ENCODE results near the gene MICA. TPM values are rescaled to one million over a fixed set of nuclear protein-coding genes. Genes with fewer than 3 reads are reported as not detected.
"Not testable (repeated sequence)": the region's sequence is repeated elsewhere in the genome, so short reads cannot be mapped to it uniquely, and the experiment has no call there.

The MICA gene
- total RNA-seq, 1 donor from 2014 or later = 33.1 TPM

- Histone ChIP-seq H3K4me3 (no peak overlapping the region), H3K27me3 (ENCODE audit: low read depth) (no peaks in the 10 kb centered on the region), H3K36me3 (peaks cover 16% of the 10 kb centered on the region), H3K9me3 (no peaks in the 10 kb centered on the region), H3K27ac (no peak overlapping the region), H3K4me1 (peaks cover 24% of the 10 kb centered on the region)
- intact Hi-C loops (cut with DNase I) = loop anchor here (10.0 kb wide), 1 partner anchor 51 kb away; no protein-coding TSS in a partner anchor
- no peak for TF ChIP-seq CTCF (IDR thresholded peaks at IDR 0.05)
- ATAC-seq (no peak), DNase-seq (no peak)
These were observed 9.5 kb upstream of the MICA start for GRCh38 chr6:31393932-31394331.

DNA sequence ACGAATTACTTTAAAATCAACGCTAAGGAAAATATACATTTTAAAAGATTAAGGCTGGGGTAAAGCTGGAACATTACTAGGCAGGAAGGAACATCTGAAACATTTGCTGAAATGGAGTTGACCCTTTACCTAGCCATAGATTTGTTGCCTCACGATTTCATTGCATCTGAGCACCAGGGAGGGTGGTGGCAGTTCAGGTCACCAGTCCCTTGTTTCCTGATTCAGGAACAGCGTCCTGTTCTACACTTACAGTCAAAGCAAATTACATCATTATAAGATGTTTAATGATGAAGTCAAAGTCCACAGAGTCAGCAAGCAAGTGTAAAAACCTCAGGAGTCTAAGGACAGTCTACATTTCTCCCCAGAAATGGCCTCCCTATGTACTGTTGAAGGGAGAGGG lies 9.0 kb upstream of the MICA start:
- no peak overlapping the region for H3K4me3 ChIP-seq
- DNase-seq (no peak), ATAC-seq (no peak)
- peaks cover 16% of the 10 kb centered on the region for H3K36me3 ChIP-seq
- peaks cover 27% of the 10 kb centered on the region for H3K4me1 ChIP-seq
- H3K9me3 ChIP-seq = no peaks in the 10 kb centered on the region
- H3K27me3 ChIP-seq (ENCODE audit: low read depth) = no peaks in the 10 kb centered on the region
- no peak overlapping the region for H3K27ac ChIP-seq
- intact Hi-C loops (cut with DNase I) = loop anchor here (10.0 kb wide), 1 partner anchor 50 kb away; no protein-coding TSS in a partner anchor
- no peak for TF ChIP-seq CTCF (IDR thresholded peaks at IDR 0.05)

GRCh38 chr6:31395832-31396231 lies 7.6 kb upstream of the MICA start:
- intact Hi-C loops (cut with DNase I) = loop anchor here (10.0 kb wide), 1 partner anchor 49 kb away; no protein-coding TSS in a partner anchor
- no peak for ATAC-seq
- Histone ChIP-seq H3K4me1 (peaks cover 27% of the 10 kb centered on the region), H3K27me3 (ENCODE audit: low read depth) (no peaks in the 10 kb centered on the region), H3K27ac (no peak overlapping the region), H3K4me3 (no peak overlapping the region), H3K9me3 (no peaks in the 10 kb centered on the region), H3K36me3 (peaks cover 16% of the 10 kb centered on the region)
- no peak for DNase-seq
- TF ChIP-seq CTCF (IDR thresholded peaks at IDR 0.05) = no peak

DNA sequence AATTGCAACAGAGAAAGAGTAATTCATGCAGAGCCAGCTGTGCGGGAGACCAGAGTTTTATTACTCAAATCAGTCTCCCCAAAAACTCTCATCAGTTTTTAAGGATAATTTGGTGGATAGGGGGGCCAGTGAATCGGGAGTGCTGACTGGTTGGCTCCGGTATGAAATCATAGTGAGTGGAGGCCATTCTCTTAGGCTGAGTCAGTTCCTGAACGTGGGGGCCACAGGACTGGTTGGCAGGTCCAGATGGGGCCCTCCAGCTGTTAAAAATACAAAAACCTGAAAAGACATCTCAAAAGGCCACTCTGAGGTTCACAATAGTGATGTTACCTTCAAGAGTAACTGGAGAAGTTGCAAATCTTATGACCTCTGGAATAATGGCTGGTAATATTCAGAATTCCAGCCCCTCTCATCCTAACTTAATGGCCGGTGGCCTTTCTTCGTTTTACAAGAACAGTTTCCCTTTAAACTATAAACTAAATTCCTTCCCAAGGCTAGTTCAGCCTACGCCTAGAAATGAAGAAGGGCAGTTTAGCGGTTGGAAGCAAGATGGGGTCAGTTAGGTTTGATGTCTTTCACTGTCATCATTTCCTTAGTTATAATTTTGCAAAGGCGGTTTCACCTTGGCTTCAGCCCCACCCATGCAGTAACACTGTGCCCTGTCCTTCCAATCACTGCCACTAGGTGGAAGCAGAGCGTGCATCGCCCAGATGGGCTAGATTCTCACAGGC lies 6.8 kb upstream of the MICA start:
- peak; percentile 42 to 68 for ATAC-seq
- peaks cover 16% of the 10 kb centered on the region for H3K36me3 ChIP-seq
- peak; percentile 80 for DNase-seq
- TF ChIP-seq CTCF (IDR thresholded peaks at IDR 0.05) = peak; percentile 96
- H3K27ac ChIP-seq = no peak overlapping the region
- intact Hi-C loops (cut with DNase I) = loop anchor here (10.0 kb wide), 1 partner anchor 48 kb away; no protein-coding TSS in a partner anchor
- H3K9me3 ChIP-seq = no peaks in the 10 kb centered on the region
- H3K27me3 ChIP-seq (ENCODE audit: low read depth) = no peaks in the 10 kb centered on the region
- peaks cover 33% of the 10 kb centered on the region for H3K4me1 ChIP-seq
- H3K4me3 ChIP-seq = no peak overlapping the region

DNA sequence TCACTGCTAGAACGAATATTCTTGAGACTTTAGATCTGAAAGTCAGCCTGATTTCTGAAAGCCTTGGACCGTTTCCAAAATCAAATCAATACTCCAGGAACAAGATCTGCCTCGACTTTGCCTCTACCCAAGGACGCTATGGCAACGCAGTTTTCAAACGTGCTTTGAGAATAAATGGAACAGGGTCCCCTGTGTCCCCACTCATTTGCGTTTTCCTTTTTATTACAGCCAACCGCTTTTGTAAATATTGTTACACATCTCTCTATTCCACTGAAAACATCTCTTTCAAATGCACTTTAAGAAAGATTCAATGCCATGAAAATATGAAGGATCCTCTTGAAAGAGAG lies 6.3 kb upstream of the MICA start:
- H3K27me3 ChIP-seq (ENCODE audit: low read depth); DNase-seq; H3K27ac ChIP-seq; H3K4me3 ChIP-seq; H3K9me3 ChIP-seq; ATAC-seq: not testable (repeated sequence)
- Histone ChIP-seq H3K4me1 (peaks cover 38% of the 10 kb centered on the region), H3K36me3 (peaks cover 16% of the 10 kb centered on the region)
- intact Hi-C loops (cut with DNase I) = loop anchor here (10.0 kb wide), 1 partner anchor 48 kb away; no protein-coding TSS in a partner anchor

DNA sequence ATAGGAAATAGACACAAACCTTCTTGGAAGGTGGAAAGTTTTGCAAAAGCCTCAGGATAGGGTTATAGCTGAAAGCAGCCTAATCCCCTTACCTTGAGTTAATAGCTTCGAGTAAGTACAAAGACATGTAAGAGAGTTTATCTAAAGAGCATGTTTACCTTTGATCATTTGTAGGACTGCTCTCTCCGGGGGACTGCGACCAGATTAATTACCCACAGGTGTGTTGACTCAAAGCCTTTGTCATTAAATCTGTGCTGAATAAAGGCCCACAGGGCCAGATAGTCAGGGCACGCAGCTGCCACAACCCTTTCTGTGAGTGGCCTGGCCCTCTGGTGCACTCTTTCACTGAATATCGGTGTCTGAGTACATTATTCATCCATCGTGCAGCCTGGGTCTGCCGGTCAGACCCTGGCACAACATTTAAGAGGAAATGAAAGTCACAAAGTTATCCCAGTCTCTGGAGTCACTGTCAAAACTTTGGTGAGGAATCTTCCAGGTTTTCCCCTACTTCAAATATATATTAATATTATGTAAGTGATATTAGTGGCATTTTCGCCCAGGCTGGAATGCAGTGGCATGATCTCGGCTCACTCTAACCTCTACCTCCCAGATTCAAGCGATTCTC lies 5.4 kb upstream of the MICA start:
- no peak for TF ChIP-seq CTCF (IDR thresholded peaks at IDR 0.05)
- no peak overlapping the region for H3K4me3 ChIP-seq
- no peaks in the 10 kb centered on the region for H3K27me3 ChIP-seq (ENCODE audit: low read depth)
- ATAC-seq (no peak), DNase-seq (no peak)
- no peaks in the 10 kb centered on the region for H3K9me3 ChIP-seq
- H3K27ac ChIP-seq = no peak overlapping the region
- intact Hi-C loops (cut with DNase I) = loop anchor here (10.0 kb wide), 1 partner anchor 47 kb away; no protein-coding TSS in a partner anchor
- H3K4me1 ChIP-seq = peaks cover 47% of the 10 kb centered on the region
- peaks cover 16% of the 10 kb centered on the region for H3K36me3 ChIP-seq
